Mucosa of descending colon (tissue), 3 donors: ENCODE results near the gene TRIM26. TPM values are rescaled to one million over a fixed set of nuclear protein-coding genes. Genes with fewer than 3 reads are reported as not detected.

Experiments used
- ATAC-seq: fragments of 200-7000 bp; cut with Tn5 transposase; one replicate; pipeline ENCODE4 v1.9.1; 2020; ENCODE audit warnings: mild to moderate bottlenecking, moderate library complexity
- DNase-seq, 3 donors: peaks; one replicate each; pipeline ENCODE4 v3.0.0-alpha.2; 2020
- H3K36me3 ChIP-seq: fragments of 200-600 bp; one replicate; pipeline ENCODE4 v1.8.0; 2021; ENCODE audit warnings: low read depth, mild to moderate bottlenecking
- H3K4me1 ChIP-seq: fragments of 200-600 bp; one replicate; pipeline ENCODE4 v1.8.0; 2021; ENCODE audit warnings: low read depth, mild to moderate bottlenecking
- H3K4me3 ChIP-seq: fragments of 200-600 bp; one replicate; pipeline ENCODE4 v1.8.0; 2021; ENCODE audit warnings: mild to moderate bottlenecking
- H3K9me3 ChIP-seq: fragments of 200-600 bp; one replicate; pipeline ENCODE4 v1.8.0; 2021; ENCODE audit warnings: mild to moderate bottlenecking
- CTCF ChIP-seq: fragments of 200-600 bp; IDR thresholded peaks from one replicate; pipeline ENCODE4 v1.8.0; 2022; ENCODE audit warnings: antibody characterized with exemption, mild to moderate bottlenecking
- intact Hi-C, 2 donors: fragments of 100-400 bp; cut with DNase I in 1 of 2; cut with micrococcal nuclease in 1 of 2; formaldehyde crosslinking; loops; one replicate each; pipeline versions ENCODE4 v1.11.0 to v1.11.1; 2022; cut with DNase I, micrococcal nuclease
- total RNA-seq, 3 donors: library from RNA; stranded (reverse); fragmentation: NEBNext Ultra II Directional in 2 of 3; extraction: Animal tissue kit (Norgen Biotek cat#: 25700) in 2 of 3; gene quantifications; one replicate each; pipeline versions ENCODE4 v1.2.1 to v1.2.4, GENCODE V29; 2021 to 2023
- donor health status: DM: no; HTN: no; CAD: no; lungs with moderate emphysema.
- donor health status: DM: no; HTN: no; CAD: no.
- donor health status: DM: no; HTN: yes; CAD: no.

The TRIM26 gene
- total RNA-seq, 3 donors from 2014 or later = 52.6 to 58.1 (median 53.0) TPM

DNA sequence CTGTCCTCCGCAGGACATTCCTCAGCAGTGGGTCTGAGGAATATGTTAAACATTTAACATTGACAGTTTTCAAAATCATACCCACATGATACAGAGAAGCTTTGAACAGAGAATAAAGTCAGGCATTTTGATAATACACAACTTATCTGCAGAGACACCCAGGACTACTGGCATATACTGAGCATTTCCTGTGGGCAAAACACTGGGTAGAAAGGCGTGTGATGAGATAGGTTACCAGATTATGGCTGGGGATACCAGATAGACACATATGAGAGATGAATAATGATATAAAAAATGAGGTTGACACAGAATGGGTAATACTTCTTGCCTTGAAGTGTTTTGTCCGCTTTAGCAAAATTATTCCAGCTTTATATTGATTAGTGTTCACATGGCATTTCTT is 31.4 kb upstream of the TRIM26 start:
- H3K4me1 ChIP-seq = no peaks in the 10 kb centered on the region
- no peaks in the 10 kb centered on the region for H3K9me3 ChIP-seq
- no peak for TF ChIP-seq CTCF
- ATAC-seq = no peak
- no peak for DNase-seq
- intact Hi-C loops = no loop called here
- no peak overlapping the region for H3K4me3 ChIP-seq
- H3K36me3 ChIP-seq = no peaks in the 10 kb centered on the region

DNA sequence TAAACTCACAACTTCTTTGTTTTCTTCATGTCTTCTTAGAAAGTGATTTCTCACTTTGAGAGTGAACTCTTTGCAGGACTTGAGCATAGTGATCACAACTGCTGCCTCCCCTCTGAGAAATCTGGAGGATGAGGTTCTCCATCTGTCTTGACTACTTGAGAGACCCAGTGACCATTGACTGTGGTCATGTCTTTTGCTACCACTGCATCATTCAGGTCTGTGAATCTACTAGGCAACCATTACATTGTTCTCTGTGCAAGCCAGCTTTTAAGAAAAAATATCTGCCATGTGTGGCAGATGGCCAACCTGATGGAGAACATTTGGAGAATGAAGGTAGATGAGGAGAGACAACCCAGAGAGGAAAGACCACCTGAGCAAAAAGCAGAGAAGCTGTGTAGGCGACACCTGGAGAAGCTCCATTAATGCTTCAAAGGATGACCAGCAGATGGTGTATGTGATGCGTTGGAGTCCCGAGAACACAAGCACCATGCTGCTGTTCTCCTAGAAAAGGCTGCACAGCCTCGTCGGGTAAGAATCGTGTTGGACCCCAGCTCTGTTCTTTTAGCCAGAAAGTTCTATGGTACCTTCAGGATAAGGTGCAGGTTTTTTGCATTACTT is 25.1 kb upstream of the TRIM26 start:
- Histone ChIP-seq H3K4me3 (no peak overlapping the region), H3K9me3 (no peaks in the 10 kb centered on the region), H3K36me3 (no peaks in the 10 kb centered on the region), H3K4me1 (no peaks in the 10 kb centered on the region)
- peak; percentile 44 for ATAC-seq
- intact Hi-C loops = loop anchor here in 1 of 2 donors (10.0 kb wide), 1 partner anchor 157 kb away; no protein-coding TSS in a partner anchor
- no peak for TF ChIP-seq CTCF
- peak in 1 of 3 donors; percentile 21 for DNase-seq

DNA sequence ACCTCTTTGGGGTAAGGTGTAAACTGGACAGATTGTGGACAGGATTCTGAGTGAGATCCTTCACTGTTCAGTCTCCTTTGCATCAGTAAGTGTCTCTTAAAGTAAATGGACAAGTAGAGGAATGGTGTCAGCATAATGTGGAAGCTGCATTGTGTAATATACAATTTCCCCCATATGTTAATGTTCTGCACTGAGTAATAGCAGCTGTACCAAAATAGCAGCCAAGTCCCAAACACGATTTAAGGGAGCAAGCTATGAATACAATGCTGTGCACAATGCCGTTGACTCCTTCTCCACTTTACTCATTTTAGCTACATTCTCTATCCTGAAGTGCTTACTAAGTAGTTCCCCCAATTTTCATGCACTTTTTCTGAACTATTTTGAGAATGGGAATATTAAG is 21.1 kb upstream of the TRIM26 start:
- no peak for ATAC-seq

DNA sequence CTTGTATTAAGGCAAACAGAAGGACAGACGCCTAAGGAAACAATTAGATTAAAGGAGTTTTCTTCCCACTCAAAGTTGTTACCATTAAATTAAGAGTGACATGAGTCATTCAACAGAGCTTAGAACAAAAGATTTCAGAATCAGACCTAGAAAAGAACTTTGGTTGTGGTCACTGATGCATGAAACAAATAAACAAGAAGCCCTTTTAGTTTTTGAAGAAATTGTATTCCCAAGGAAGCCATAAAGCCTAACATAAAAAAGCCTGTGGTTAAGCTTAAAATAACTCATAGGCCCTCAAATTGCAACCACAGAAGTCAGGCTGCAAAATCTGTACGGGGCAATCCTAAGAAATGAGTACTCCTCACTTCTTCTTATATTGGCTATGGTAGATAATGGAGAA is 17.9 kb upstream of the TRIM26 start:
- DNase-seq (no peak), ATAC-seq (no peak)
- Histone ChIP-seq H3K4me1 (no peaks in the 10 kb centered on the region), H3K9me3 (no peaks in the 10 kb centered on the region), H3K4me3 (no peak overlapping the region), H3K36me3 (no peaks in the 10 kb centered on the region)
- intact Hi-C loops = loop anchor here in 1 of 2 donors (10.0 kb wide), 1 partner anchor 164 kb away; no protein-coding TSS in a partner anchor
- TF ChIP-seq CTCF = no peak

More for the DNA sequence above, 21.1 kb upstream of the TRIM26 start:
- DNase-seq = no peak
- intact Hi-C loops = loop anchor here in 1 of 2 donors (10.0 kb wide), 1 partner anchor 160 kb away; no protein-coding TSS in a partner anchor
- Histone ChIP-seq H3K4me1 (no peaks in the 10 kb centered on the region), H3K36me3 (no peaks in the 10 kb centered on the region), H3K4me3 (no peak overlapping the region), H3K9me3 (no peaks in the 10 kb centered on the region)
- TF ChIP-seq CTCF = no peak

DNA sequence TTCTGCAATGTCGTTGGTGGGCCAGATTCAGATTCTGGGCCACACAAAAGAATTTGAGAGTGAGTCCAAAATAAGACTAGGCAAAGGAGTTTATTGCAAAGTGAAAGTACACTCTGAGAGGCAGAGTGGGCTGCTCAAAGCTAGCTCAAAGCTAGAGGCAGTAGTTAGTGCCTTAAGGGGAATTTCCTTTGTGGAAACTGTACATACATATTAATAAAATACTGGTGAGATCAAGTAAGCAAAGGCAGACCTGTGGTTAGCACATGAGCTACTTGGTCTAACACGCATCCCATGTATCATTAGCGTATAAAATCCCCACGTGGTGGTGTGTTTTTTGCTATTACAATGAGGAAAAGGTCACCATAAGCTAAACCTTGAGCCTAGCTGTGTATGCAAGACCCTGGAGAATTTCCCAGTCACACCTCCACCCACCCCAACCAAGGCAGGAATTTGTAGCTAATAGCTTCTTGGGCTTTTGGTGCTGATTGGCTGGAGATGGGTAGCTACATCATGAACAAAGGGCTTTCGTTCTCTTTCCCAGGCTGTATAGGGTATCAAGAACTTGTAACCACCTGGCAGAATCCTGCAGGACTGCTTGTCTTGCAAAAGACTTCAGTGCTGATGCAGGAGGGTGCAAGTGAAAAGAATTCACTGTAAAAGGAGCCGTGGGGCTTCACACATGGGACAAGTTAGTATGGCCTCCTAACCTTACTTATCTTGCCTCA is 14.7 kb upstream of the TRIM26 start:
- no peak for TF ChIP-seq CTCF
- no peak for DNase-seq
- intact Hi-C loops = no loop called here
- H3K9me3 ChIP-seq = peaks cover 8% of the 10 kb centered on the region
- ATAC-seq = no peak
- no peaks in the 10 kb centered on the region for H3K36me3 ChIP-seq
- H3K4me3 ChIP-seq = no peak overlapping the region
- H3K4me1 ChIP-seq = no peaks in the 10 kb centered on the region
